NCI-H524 (cell line): ENCODE results near the gene EEPD1.
"Not testable (repeated sequence)": the region's sequence is repeated elsewhere in the genome, so short reads cannot be mapped to it uniquely, and the experiment has no call there.

Experiments
- DNase-seq, 2 experiments: peaks; one replicate each; lab custom pipeline; 2025; lab: John Stamatoyannopoulos, UW

Gene EEPD1

GRCh38 chr7:36152756-36153570, at the start of gene EEPD1:
Gene EEPD1, plus strand, starts transcription at chr7:36153254. Its CDS starts 1,071 bp downstream, at chr7:36154325.
- DNase-seq, result peak; percentile 97 to 99

- no peak for DNase-seq
Measured at GRCh38 chr7:36103837-36104561, 49.1 kb upstream of the EEPD1 start.

- not testable (repeated sequence) for DNase-seq
Measured at GRCh38 chr7:36106972-36107908, 45.8 kb upstream of the EEPD1 start.

- DNase-seq, result no peak
Measured at GRCh38 chr7:36107926-36108631, 45.0 kb upstream of the EEPD1 start.

GRCh38 chr7:36109013-36109627, 43.9 kb upstream of the EEPD1 start:
- DNase-seq, result peak; percentile 49 to 71

GRCh38 chr7:36110584-36110983, 42.5 kb upstream of the EEPD1 start:
- no peak for DNase-seq

- DNase-seq, result no peak
Measured at GRCh38 chr7:36112969-36113368, 40.1 kb upstream of the EEPD1 start.

- DNase-seq, result no peak
Measured at GRCh38 chr7:36114355-36114754, 38.7 kb upstream of the EEPD1 start.

- DNase-seq, result peak in 1 of 2 experiments; percentile 15
Measured at GRCh38 chr7:36115448-36116321, 37.4 kb upstream of the EEPD1 start.

GRCh38 chr7:36116347-36117202, 36.5 kb upstream of the EEPD1 start:
- no peak for DNase-seq

- DNase-seq, result no peak
Measured at GRCh38 chr7:36117203-36117840, 35.7 kb upstream of the EEPD1 start.

- DNase-seq, result no peak
Measured at GRCh38 chr7:36118344-36118743, 34.7 kb upstream of the EEPD1 start.

GRCh38 chr7:36119005-36119706, 33.9 kb upstream of the EEPD1 start:
- no peak for DNase-seq

- not testable (repeated sequence) for DNase-seq
Measured at GRCh38 chr7:36119983-36120646, 32.9 kb upstream of the EEPD1 start.

GRCh38 chr7:36125630-36126029, 27.4 kb upstream of the EEPD1 start:
- DNase-seq, result not testable (repeated sequence)

- peak; percentile 33 to 74 for DNase-seq
Measured at GRCh38 chr7:36127075-36127740, 25.8 kb upstream of the EEPD1 start.
